Thoracic aorta (tissue), 2 donors: Measurements from ENCODE around the gene MCFD2. TPM values are rescaled to one million over a fixed set of nuclear protein-coding genes. Genes with fewer than 3 reads are reported as not detected.
"Not testable (repeated sequence)": the region's sequence is repeated elsewhere in the genome, so short reads cannot be mapped to it uniquely, and the experiment has no call there.

Experiments
- ATAC-seq: fragments of 150-250 bp; one replicate; pipeline ENCODE4 v1.8.0; 2017; ENCODE audit warnings: low read depth; ENCODE audit not compliant: insufficient number of reproducible peaks, low FRiP score
- DNase-seq: peaks from one replicate; pipeline ENCODE4 v3.0.0-alpha.2; 2020; ENCODE audit warnings: low spot score
- H3K27ac ChIP-seq, 2 donors: fragments of 200-600 bp; sonication (generic); 1 replicate in 1 of 2; 2 replicates in 1 of 2; pipeline ENCODE4 v1.5.1; 2016; ENCODE audit warnings: mild to moderate bottlenecking in 2 of 2, moderate library complexity in 2 of 2
- H3K27me3 ChIP-seq: fragments of 200-600 bp; sonication (generic); replicated peaks from 2 replicates; pipeline ENCODE4 v1.6.0; 2016; ENCODE audit warnings: mild to moderate bottlenecking; ENCODE audit not compliant: insufficient read depth
- H3K36me3 ChIP-seq: fragments of 200-600 bp; sonication (generic); one replicate; pipeline ENCODE4 v1.5.1; 2016
- H3K4me1 ChIP-seq, 2 donors: fragments of 200-600 bp; sonication (generic); 1 replicate in 1 of 2; 2 replicates in 1 of 2; pipeline versions ENCODE4 v1.5.1 to v1.6.0; 2016; ENCODE audit warnings: low read depth in 2 of 2, mild to moderate bottlenecking in 1 of 2; ENCODE audit not compliant: control insufficient read depth in 1 of 2
- H3K4me3 ChIP-seq: fragments of 200-600 bp; sonication (generic); 2 replicates; pipeline ENCODE4 v1.5.1; 2016; ENCODE audit warnings: mild to moderate bottlenecking
- H3K9me3 ChIP-seq: fragments of 200-600 bp; sonication (generic); 2 replicates; pipeline ENCODE4 v1.5.1; 2016
- CTCF ChIP-seq: fragments of 200-600 bp; sonication (generic); IDR thresholded peaks from one replicate; pipeline ENCODE4 v1.5.1; 2019; ENCODE audit warnings: antibody characterized with exemption
- total RNA-seq, 2 donors: library from RNA; depleted of rRNA; stranded (reverse); fragments of >200 nt; gene quantifications; one replicate each; pipeline versions ENCODE4 v1.1.0 to v1.2.3, GENCODE V29; 2016

MCFD2 gene
- total RNA-seq, 2 donors from 2014 or later = 79.9 to 127 TPM

DNA sequence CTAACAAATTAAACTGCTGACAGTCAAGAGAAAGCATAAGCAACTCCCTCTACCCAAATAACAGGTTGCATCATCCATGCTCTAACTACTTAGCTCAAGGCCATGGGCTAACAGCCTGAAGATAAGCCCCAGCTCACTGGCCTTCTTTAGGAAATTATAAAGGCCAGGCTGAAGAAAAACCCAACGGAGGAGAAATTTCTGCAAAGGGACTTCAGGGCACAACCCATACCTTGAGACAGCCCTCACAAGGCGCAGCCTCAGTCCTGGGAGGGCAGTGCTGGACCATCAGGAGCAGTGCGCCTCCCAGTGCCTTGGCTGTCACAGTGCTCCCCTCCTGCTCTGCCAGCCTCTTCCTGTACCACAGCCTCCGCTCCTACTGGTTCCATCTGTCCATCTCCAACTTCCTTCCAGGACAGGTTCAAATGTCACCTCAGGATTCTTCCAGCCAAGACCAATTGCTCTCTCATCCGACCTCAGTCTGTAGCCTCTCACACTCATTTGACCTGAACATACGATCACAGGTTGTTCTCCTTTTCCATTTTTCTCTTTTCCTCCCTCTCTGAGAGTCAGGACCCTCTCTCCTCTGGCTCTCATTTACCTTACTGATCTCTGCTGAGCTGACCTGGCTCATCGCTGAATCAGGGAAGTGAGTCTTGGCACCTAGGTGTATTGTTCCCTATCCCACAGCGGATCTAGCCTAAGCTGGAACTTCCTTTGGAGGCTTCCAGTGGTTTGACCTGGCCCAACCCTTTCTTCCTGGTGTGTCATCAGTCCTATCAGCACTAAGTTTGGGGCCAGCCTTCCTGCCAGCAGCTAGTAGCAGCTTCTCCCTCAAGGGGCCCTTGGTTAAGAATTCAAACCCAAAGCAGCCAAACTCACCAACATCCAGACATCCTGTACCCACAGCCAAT, 1.9 kb downstream of the MCFD2 start:
- H3K4me1 ChIP-seq = peaks cover 21 to 35% of the 10 kb centered on the region in 2 donors
- H3K27ac ChIP-seq = peak overlapping the region; percentile 84 to 87
- DNase-seq (no peak), ATAC-seq (no peak)
- H3K9me3 ChIP-seq = no peaks in the 10 kb centered on the region
- H3K27me3 ChIP-seq = no peaks in the 10 kb centered on the region
- peak overlapping the region; percentile 96 for H3K4me3 ChIP-seq
- no peak for TF ChIP-seq CTCF
- peaks cover 18% of the 10 kb centered on the region for H3K36me3 ChIP-seq

- no peak for TF ChIP-seq CTCF
- Histone ChIP-seq H3K27ac (no peak overlapping the region), H3K9me3 (no peaks in the 10 kb centered on the region), H3K36me3 (peaks cover 41% of the 10 kb centered on the region), H3K4me3 (no peak overlapping the region), H3K4me1 (peaks cover 21 to 27% of the 10 kb centered on the region in 2 donors), H3K27me3 (no peaks in the 10 kb centered on the region)
- ATAC-seq = no peak
- no peak for DNase-seq
These were observed 5.7 kb downstream of the MCFD2 start for GRCh38 chr2:46909771-46910419.

GRCh38 chr2:46909150-46909549, 6.5 kb downstream of the MCFD2 start:
- peaks cover 15 to 19% of the 10 kb centered on the region in 2 donors for H3K4me1 ChIP-seq
- DNase-seq (no peak), ATAC-seq (no peak)
- no peaks in the 10 kb centered on the region for H3K9me3 ChIP-seq
- H3K36me3 ChIP-seq = peaks cover 48% of the 10 kb centered on the region
- H3K27ac ChIP-seq = no peak overlapping the region
- H3K4me3 ChIP-seq = no peak overlapping the region
- no peaks in the 10 kb centered on the region for H3K27me3 ChIP-seq
- no peak for TF ChIP-seq CTCF

GRCh38 chr2:46904908-46905678, 10.5 kb downstream of the MCFD2 start:
- H3K36me3 ChIP-seq = peaks cover 42% of the 10 kb centered on the region
- not testable (repeated sequence) for H3K27me3 ChIP-seq, ATAC-seq, H3K4me1 ChIP-seq, DNase-seq, H3K9me3 ChIP-seq, H3K27ac ChIP-seq, H3K4me3 ChIP-seq

GRCh38 chr2:46902980-46903379, 12.6 kb downstream of the MCFD2 start:
- not testable (repeated sequence) for ATAC-seq
- peaks cover 29% of the 10 kb centered on the region for H3K36me3 ChIP-seq

More at GRCh38 chr2:46902980-46903379, 12.6 kb downstream of the MCFD2 start:
- not testable (repeated sequence) for H3K4me1 ChIP-seq, H3K4me3 ChIP-seq, H3K9me3 ChIP-seq, DNase-seq, H3K27me3 ChIP-seq, H3K27ac ChIP-seq
